NCI-H2107 treated with DMSO at 0.1 percent for 48 hours (cell line): ENCODE measurements around the gene HIBCH.

Experiments
- DNase-seq: peaks from one replicate; lab custom pipeline; 2025; ENCODE audit not compliant: unreplicated experiment; lab: John Stamatoyannopoulos, UW

The HIBCH gene

GRCh38 chr2:190199530-190199929, 120.1 kb downstream of the HIBCH start:
- DNase-seq, result no peak

- no peak for DNase-seq
These were observed 120.5 kb downstream of the HIBCH start for GRCh38 chr2:190199109-190199508.

GRCh38 chr2:190197143-190197720, 122.4 kb downstream of the HIBCH start:
- DNase-seq, result no peak

GRCh38 chr2:190190507-190191162, 129.0 kb downstream of the HIBCH start:
- no peak for DNase-seq

GRCh38 chr2:190188289-190188688, 131.3 kb downstream of the HIBCH start:
- DNase-seq, result no peak

GRCh38 chr2:190186238-190186637, 133.4 kb downstream of the HIBCH start:
- DNase-seq, result no peak

- no peak for DNase-seq
These were observed 134.2 kb downstream of the HIBCH start for GRCh38 chr2:190185380-190185779.

GRCh38 chr2:190184460-190184859, 135.2 kb downstream of the HIBCH start:
- no peak for DNase-seq

- no peak for DNase-seq
These were observed 136.1 kb downstream of the HIBCH start for GRCh38 chr2:190183539-190183938.

GRCh38 chr2:190182071-190182524, 137.5 kb downstream of the HIBCH start:
- DNase-seq, result no peak

- DNase-seq, result no peak
These were observed 138.4 kb downstream of the HIBCH start for GRCh38 chr2:190181123-190181669.

- DNase-seq, result no peak
These were observed 139.1 kb downstream of the HIBCH start for GRCh38 chr2:190180313-190181122.

GRCh38 chr2:190179754-190180312, 139.8 kb downstream of the HIBCH start:
- no peak for DNase-seq

- DNase-seq, result no peak
These were observed 141.4 kb downstream of the HIBCH start for GRCh38 chr2:190178066-190178722.

GRCh38 chr2:190177249-190178040, 142.2 kb downstream of the HIBCH start:
- DNase-seq, result no peak

- no peak for DNase-seq
These were observed 146.2 kb downstream of the HIBCH start for GRCh38 chr2:190173392-190173791.

- no peak for DNase-seq
These were observed 149.0 kb downstream of the HIBCH start for GRCh38 chr2:190170673-190171072.

GRCh38 chr2:190169221-190170072, 150.2 kb downstream of the HIBCH start:
- DNase-seq, result no peak

GRCh38 chr2:190167702-190168101, 151.9 kb downstream of the HIBCH start:
- DNase-seq, result no peak
